Measurements from ENCODE around the gene NCAPH2. TPM values are rescaled to one million over a fixed set of nuclear protein-coding genes. Genes with fewer than 3 reads are reported as not detected.
A peak's percentile ranks its signal among the peaks of the same experiment; 100 is the strongest.

Gene NCAPH2
- polyA plus RNA-seq, 1 experiment = 10.4 TPM

GRCh38 chr22:50561401-50562358 lies 53.7 kb downstream of the NCAPH2 start:
- ChIA-PET POLR2A (no interaction called here), CTCF (no interaction called here)
- no peak overlapping the region for H3K4me3 ChIP-seq (ENCODE audit: low read depth, low read length)

DNA sequence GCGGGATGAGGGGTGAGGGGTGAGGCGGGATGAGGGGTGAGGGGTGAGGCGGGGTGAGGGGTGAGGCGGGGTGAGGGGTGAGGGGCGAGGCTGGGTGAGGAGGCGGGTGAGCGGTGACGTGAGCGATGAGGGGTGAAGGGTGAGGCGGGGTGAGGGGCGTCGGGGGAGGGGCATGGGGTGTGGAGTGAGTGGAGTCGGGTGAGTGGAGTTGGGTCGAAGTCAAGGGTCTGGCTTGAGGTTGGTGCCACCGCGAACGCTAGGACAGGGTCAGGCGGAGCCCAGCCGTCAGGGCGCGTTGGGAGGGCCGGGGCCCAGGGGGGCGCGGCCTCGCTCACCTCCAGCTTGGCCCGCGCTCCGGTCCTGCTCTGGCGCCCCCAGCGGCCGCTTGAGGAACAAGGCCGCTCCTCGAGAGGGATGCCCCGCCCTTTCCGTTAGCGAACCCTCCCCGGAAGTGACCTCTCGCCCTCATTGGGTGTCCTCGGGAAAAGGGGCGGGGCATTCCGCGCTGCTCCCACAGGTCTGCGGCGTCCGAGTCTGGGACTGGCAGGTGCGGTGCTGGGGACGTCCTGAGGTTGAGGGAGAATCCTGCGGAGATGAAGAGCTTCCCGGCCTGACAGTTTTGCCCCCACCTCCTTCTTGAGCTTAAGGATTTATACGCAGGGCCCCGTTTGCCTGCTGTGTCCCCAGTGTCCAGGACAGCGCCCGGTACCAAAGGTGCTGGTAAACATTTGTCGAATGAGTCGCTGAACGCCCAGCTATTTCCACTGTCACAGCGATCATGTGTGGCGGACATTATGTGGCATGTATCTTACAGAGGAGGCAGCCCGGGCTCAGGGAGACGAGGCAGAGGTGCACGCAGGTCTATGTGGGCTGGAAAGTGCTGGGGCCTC lies 54.7 kb downstream of the NCAPH2 start, which contains the start of gene SYCE3:
SYCE3 (minus strand) TSS at position 397 of the 890 bp plus-strand sequence. CDS start 6,514 bp downstream, outside the sequence.
- TF ChIP-seq CTCF (IDR thresholded peaks at IDR 0.05; ENCODE audit: low read depth, low read length) = peak; percentile 78
- POLR2A ChIA-PET = interaction anchor here (0.6 to 0.9 kb wide), 3 partner anchors 13 to 37 kb away, joined by 3 to 4 read pairs (median 4); partner anchors contain the start of gene SCO2
- DNase-seq (ENCODE audit: low read depth, low spot score) = peak; percentile 50
- CTCF ChIA-PET = interaction anchor here (0.6 to 2.1 kb wide), 27 partner anchors 9 to 205 kb away, joined by 3 to 27 read pairs (median 6); partner anchors contain the start of genes ARSA, CPT1B, KLHDC7B and LMF2
- no peak within 1 kb of the TSS for H3K27ac ChIP-seq (ENCODE audit: low read depth, low read length)
- peaks cover 22% of the 10 kb centered on the region for H3K27me3 ChIP-seq (ENCODE audit: control insufficient read depth, insufficient read depth, low read length)
- H3K9me3 ChIP-seq (ENCODE audit: control insufficient read depth, insufficient read depth, low read length) = no peaks in the 10 kb centered on the region; the same call in 1 of the 2 replicates
- H3K4me3 ChIP-seq (ENCODE audit: low read depth, low read length) = peak within 1 kb of the TSS; percentile 70

More at GRCh38 chr22:50561401-50562358, 53.7 kb downstream of the NCAPH2 start:
- no peak for DNase-seq (ENCODE audit: low read depth, low spot score)
- Histone ChIP-seq H3K27me3 (ENCODE audit: control insufficient read depth, insufficient read depth, low read length) (peaks cover 25% of the 10 kb centered on the region), H3K27ac (ENCODE audit: low read depth, low read length) (no peak overlapping the region), H3K9me3 (ENCODE audit: control insufficient read depth, insufficient read depth, low read length) (no peaks in the 10 kb centered on the region; the same call in 1 of the 2 replicates)
- TF ChIP-seq CTCF (IDR thresholded peaks at IDR 0.05; ENCODE audit: low read depth, low read length) = no peak

DNA sequence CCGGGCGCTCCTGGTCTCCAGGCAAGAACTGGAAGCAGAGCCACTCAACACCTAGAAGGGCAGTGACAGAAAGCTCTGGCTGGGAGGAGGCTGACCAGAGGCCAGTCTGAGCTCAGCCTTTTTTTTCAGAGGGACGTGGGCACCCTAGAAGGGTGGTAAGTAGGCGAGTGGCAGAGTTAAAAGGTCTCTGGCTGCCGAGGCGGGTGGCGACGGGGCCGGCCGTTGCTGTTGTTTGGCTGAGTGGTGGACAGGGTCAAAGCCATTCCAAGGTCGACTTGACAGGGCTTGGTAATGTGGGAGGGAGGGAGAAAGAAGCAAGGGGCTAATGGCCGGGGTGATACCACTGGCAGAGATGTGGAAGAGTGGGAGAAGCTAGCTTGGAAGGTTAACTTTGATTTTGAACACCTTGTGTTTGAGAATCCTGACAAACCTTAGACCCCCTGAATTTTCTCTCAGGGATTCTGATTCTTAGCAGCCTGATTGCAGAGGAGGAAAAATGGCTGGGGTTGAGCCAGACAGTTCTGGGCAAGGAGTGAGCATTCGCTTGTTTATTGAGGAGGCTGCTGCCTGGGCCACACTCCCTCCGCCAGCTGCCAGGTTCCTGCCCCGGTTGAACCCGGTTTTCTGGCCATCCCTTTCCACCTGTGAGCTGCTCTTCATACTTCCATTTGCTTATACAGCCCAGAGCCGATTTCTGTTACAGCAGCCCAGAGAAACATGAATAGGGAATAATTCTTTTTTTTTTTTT lies 55.6 kb downstream of the NCAPH2 start:
- ChIA-PET CTCF (interaction anchor here (0.6 to 2.1 kb wide), 26 partner anchors 9 to 206 kb away, joined by 3 to 27 read pairs (median 6); partner anchors contain the start of genes ARSA, CPT1B, KLHDC7B and LMF2), POLR2A (interaction anchor here (0.6 to 0.9 kb wide), 2 partner anchors 38 to 52 kb away, joined by 3 to 4 read pairs; no protein-coding TSS in a partner anchor)
- no peak for DNase-seq (ENCODE audit: low read depth, low spot score)
- Histone ChIP-seq H3K27ac (ENCODE audit: low read depth, low read length) (no peak overlapping the region), H3K27me3 (ENCODE audit: control insufficient read depth, insufficient read depth, low read length) (peaks cover 18% of the 10 kb centered on the region), H3K4me3 (ENCODE audit: low read depth, low read length) (peak overlapping the region; percentile 70), H3K9me3 (ENCODE audit: control insufficient read depth, insufficient read depth, low read length) (no peaks in the 10 kb centered on the region; the same call in 1 of the 2 replicates)
- TF ChIP-seq CTCF (IDR thresholded peaks at IDR 0.05; ENCODE audit: low read depth, low read length) = no peak

DNA sequence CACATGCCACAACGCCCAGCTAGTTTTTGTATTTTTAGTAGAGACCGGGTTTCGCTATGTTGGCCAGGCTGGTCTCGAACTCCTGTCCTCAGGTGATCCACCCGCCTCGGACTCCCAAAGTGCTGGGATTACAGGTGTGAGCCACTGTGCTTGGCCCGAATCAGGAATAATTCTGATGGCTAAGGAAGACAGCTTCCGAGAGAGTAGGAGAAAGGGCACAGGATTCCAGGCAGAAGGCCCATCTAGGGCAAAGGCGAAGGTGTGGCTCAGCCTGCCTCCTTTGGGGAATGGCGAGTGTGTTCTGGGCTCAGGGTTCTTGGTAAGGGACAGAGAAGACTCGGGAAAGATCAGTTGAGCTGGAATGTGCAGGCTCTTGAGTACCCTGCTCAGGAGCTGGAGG lies 56.3 kb downstream of the NCAPH2 start:
- ChIA-PET POLR2A (interaction anchor here (1.2 kb wide), 1 partner anchor 19 kb away, joined by 3 read pairs; no protein-coding TSS in a partner anchor), CTCF (interaction anchor here (2.1 kb wide), 1 partner anchor 39 kb away, joined by 13 read pairs; the partner anchor contains the start of gene SCO2)
- H3K4me3 ChIP-seq (ENCODE audit: low read depth, low read length) = no peak overlapping the region
- no peak for TF ChIP-seq CTCF (IDR thresholded peaks at IDR 0.05; ENCODE audit: low read depth, low read length)
- no peak for DNase-seq (ENCODE audit: low read depth, low spot score)
- H3K27me3 ChIP-seq (ENCODE audit: control insufficient read depth, insufficient read depth, low read length) = peaks cover 14% of the 10 kb centered on the region
- H3K9me3 ChIP-seq (ENCODE audit: control insufficient read depth, insufficient read depth, low read length) = no peaks in the 10 kb centered on the region; the same call in 1 of the 2 replicates
- H3K27ac ChIP-seq (ENCODE audit: low read depth, low read length) = no peak overlapping the region
